Right renal pelvis (tissue), 4 donors: ENCODE measurements around the gene LRRC49. TPM values are rescaled to one million over a fixed set of nuclear protein-coding genes. Genes with fewer than 3 reads are reported as not detected.

Source experiments
- DNase-seq, 4 donors: peaks; one replicate each; pipeline ENCODE4 v3.0.0-alpha.2; 2013; ENCODE audit warnings: low read depth in 4 of 4, low spot score in 3 of 4, missing footprints in 1 of 4
- polyA plus RNA-seq, 4 donors: library from polyadenylated mRNA; unstranded; fragments of 120-200 nt; gene quantifications; one replicate each; pipeline ENCODE4 v1.2.1, GENCODE V29; 2013; ENCODE audit not compliant: insufficient read length in 4 of 4

Gene LRRC49
- polyA plus RNA-seq, 4 donors, result 16.4 to 21.0 (median 19.0) TPM

- DNase-seq, result no peak
Measured at GRCh38 chr15:71048913-71049675, 156.5 kb downstream of the LRRC49 start.

GRCh38 chr15:71049706-71050422, 157.2 kb downstream of the LRRC49 start:
- DNase-seq, result no peak

- DNase-seq, result no peak
Measured at GRCh38 chr15:71050461-71050860, 157.8 kb downstream of the LRRC49 start.

- DNase-seq, result no peak
Measured at GRCh38 chr15:71051539-71051938, 158.9 kb downstream of the LRRC49 start.

- no peak for DNase-seq
Measured at GRCh38 chr15:71052356-71052755, 159.7 kb downstream of the LRRC49 start.

GRCh38 chr15:71054286-71054952, 161.8 kb downstream of the LRRC49 start:
- no peak for DNase-seq

- no peak for DNase-seq
Measured at GRCh38 chr15:71055461-71055860, 162.8 kb downstream of the LRRC49 start.

- DNase-seq, result no peak
Measured at GRCh38 chr15:71056111-71056510, 163.5 kb downstream of the LRRC49 start.

GRCh38 chr15:71057143-71057542, 164.5 kb downstream of the LRRC49 start:
- DNase-seq, result no peak

- no peak for DNase-seq
Measured at GRCh38 chr15:71057581-71057980, 165.0 kb downstream of the LRRC49 start.

- DNase-seq, result no peak
Measured at GRCh38 chr15:71060983-71061382, 168.4 kb downstream of the LRRC49 start.

GRCh38 chr15:71066983-71067382, 174.4 kb downstream of the LRRC49 start:
- no peak for DNase-seq

- no peak for DNase-seq
Measured at GRCh38 chr15:71069693-71070092, 177.1 kb downstream of the LRRC49 start.

GRCh38 chr15:71071529-71071928, 178.9 kb downstream of the LRRC49 start:
- DNase-seq, result no peak

GRCh38 chr15:71072423-71072822, 179.8 kb downstream of the LRRC49 start:
- DNase-seq, result no peak

GRCh38 chr15:71078506-71079207, 186.0 kb downstream of the LRRC49 start:
- no peak for DNase-seq

GRCh38 chr15:71079208-71080044, 186.8 kb downstream of the LRRC49 start:
- DNase-seq, result no peak

GRCh38 chr15:71080166-71080565, 187.5 kb downstream of the LRRC49 start:
- DNase-seq, result no peak

GRCh38 chr15:71080705-71081104, 188.1 kb downstream of the LRRC49 start:
- no peak for DNase-seq

- DNase-seq, result no peak
Measured at GRCh38 chr15:71082803-71083202, 190.2 kb downstream of the LRRC49 start.
